ENCODE data around the gene GSTP1.
"Not testable (repeated sequence)": the region's sequence is repeated elsewhere in the genome, so short reads cannot be mapped to it uniquely, and the experiment has no call there.

GSTP1 gene

DNA sequence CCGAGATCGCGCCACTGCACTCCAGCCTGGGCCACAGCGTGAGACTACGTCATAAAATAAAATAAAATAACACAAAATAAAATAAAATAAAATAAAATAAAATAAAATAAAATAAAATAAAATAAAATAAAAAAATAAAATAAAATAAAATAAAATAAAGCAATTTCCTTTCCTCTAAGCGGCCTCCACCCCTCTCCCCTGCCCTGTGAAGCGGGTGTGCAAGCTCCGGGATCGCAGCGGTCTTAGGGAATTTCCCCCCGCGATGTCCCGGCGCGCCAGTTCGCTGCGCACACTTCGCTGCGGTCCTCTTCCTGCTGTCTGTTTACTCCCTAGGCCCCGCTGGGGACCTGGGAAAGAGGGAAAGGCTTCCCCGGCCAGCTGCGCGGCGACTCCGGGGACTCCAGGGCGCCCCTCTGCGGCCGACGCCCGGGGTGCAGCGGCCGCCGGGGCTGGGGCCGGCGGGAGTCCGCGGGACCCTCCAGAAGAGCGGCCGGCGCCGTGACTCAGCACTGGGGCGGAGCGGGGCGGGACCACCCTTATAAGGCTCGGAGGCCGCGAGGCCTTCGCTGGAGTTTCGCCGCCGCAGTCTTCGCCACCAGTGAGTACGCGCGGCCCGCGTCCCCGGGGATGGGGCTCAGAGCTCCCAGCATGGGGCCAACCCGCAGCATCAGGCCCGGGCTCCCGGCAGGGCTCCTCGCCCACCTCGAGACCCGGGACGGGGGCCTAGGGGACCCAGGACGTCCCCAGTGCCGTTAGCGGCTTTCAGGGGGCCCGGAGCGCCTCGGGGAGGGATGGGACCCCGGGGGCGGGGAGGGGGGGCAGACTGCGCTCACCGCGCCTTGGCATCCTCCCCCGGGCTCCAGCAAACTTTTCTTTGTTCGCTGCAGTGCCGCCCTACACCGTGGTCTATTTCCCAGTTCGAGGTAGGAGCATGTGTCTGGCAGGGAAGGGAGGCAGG is at the start of gene GSTP1:
Gene GSTP1, plus strand, starts transcription at position 566 of the 958 bp plus-strand sequence. Its CDS starts 32 bp downstream, at position 598.
- DNase-seq, result peak; percentile 92

DNA sequence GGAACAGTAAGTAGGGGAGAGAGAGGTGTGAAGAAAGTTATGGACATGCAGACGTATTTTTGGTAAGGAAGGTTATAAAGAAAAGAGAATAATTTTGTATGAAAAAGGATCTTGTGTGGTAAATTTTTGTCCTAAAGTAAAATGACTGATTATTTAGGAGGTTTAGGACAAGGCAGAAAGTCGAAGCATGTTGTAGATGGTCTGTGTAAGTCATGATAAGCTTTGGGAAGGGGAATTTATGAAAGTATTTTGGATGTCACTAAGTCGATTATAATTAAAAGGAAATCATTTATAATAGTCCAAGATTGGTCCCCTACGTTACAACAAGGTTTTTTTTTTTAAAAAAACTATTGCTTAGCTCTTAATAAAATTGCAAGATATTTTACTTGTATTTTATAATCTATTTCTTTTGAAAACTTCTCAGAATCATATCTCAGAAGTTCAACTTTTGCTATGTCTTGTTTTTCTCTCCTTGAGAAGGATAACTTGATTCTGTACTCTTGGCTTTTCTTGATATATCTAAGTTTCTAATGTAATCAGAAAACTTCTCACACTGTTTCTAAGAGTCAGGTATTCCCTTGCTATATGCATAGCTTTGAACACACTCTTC is 49.4 kb upstream of the GSTP1 start:
- no peak for DNase-seq

DNA sequence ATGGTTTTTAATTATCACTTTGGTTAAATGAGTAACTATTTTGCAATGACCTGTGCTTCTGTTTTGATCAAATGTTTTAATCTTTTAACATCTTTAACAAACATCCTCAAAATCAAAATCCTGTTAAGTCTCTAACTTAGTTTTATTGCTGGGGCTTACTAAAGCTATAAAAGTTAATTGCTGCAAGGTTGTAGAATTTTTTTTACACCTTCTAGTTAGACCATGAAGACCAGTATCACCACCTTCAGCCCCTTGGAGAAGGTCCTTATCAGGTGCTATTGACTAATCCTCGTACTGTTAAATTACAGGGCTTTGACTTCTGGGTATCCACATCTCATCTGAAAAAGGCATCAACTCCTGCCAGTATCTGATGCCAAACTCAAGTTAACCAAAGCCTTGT is 48.1 kb upstream of the GSTP1 start:
- no peak for DNase-seq

DNA sequence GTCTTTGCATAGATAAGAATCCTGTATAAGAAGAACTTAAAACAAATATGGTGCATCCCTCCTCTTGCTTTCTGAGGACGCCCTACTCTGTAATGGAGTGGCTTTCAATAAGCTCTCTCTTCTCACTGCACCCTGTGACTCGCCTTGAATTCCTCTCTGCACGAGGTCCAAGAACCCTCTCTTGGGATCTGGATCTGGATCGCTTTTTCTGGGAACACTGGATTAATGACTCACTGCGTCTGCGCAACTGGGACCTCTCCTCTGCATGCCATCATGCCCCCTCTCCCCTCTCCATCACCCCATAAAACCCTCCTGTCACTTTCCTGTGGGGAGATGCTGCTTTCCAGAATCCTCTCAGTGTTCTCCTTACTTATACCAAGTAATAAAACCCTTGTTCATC is 45.3 kb upstream of the GSTP1 start:
- no peak for DNase-seq

DNA sequence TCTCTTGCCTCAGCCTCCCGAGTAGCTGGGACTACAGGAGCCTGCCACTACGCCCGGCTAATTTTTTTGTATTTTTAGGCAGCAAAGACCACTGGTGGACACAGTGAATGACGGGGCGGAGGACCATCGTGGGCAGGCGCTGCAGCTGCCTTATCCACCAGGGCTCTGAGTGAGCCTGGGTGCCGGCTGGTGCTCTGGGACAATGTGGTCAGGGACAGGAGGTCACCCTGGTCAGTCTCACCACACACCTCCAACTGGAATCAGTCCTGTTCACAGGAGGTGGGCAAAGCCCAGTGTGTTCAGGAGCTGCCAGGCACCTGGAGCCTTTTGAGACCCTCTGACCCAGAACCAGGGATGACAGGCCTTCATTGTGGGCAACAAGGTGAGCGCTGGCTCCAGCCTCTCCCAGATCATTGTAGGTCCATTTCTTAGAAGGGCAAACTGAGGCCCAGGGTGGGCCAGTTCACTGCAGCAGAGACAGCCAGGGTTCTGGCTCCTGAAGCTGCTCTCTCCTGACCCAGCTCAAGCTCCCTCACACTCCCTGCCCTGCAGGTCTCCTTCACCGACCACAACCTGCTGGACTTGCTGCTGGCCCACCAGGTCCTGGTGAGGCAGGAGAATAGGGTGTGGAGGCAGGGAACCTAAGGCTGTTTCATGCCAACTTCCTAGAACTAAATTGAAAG is 44.6 kb upstream of the GSTP1 start:
- DNase-seq, result no peak

DNA sequence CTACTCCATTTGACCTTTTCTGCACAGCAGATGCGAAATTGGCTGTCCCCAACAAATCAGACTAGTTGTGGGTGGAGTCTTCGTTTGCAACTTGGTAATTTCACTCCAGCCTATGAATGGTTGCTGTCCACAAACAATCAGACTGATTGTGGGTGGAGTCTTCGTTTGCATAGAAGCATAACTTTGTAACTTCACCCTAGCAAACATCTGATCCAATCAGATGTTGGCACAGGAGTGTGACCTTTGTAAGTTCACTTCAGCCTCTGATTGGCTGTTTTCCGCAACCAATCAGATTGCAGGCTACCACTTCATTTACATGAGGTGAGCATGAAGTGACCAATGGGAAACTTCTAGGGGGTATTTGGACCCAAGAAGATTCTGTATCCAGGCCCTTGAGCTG is 44.1 kb upstream of the GSTP1 start:
- DNase-seq, result no peak

DNA sequence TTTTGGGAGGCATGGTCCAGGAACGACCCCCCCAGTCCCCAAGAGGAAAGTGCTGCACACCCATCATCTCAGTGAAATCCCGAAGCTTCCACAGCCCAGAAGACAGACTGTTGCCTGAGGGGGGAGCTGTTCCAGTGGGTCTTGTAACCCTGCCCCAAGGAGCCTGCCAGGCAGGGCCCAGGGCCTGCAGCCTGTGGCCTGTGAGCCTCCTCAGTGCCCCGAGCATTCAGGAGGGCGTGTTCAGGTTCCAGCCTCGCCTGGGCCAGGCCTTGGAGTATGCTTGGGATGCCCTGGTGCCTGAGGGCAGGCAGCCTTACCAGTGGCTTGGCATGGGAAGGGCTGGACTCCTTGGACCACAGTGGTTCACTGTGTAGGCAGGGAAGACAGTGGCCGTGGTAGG is 42.4 kb upstream of the GSTP1 start:
- no peak for DNase-seq

DNA sequence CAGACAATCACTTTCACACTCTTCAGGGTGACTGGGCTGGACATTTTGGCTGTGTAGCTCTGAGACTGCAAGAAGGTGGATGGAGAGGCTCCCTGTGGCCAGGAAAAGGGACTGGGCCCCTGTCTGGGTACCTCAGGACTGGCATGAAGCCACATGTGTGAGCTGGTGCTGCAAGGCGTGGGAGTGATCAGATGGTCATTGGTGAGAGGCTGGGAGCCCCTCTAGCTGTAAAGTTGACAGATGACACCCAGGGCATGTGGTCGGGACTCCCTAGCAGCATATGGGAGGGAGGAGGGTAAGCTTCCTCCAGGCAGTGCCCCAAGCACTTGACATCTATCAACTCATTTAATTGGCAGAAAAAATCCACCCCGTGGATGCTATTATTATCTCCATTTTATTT is 41.4 kb upstream of the GSTP1 start:
- no peak for DNase-seq

DNA sequence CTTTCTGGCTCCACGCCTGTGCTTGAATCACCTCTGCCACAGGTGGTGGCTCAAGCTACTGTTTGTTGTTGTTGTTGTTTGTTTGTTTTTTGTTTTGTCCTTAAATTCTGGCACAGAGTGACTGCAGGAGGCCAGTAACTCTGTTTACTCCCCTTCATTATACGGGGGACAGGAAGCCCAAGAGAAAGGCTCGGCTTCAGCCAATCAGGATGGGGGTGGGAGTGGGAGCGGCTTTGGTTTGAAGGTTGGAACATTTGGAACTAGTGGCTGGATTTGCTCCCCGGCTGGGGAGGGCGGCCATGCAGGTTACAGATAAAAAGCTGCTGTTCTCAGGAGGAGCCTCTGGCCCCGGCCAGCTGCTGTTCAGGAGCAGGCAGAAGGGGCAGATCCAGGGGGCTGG is 40.6 kb upstream of the GSTP1 start:
- DNase-seq, result no peak

DNA sequence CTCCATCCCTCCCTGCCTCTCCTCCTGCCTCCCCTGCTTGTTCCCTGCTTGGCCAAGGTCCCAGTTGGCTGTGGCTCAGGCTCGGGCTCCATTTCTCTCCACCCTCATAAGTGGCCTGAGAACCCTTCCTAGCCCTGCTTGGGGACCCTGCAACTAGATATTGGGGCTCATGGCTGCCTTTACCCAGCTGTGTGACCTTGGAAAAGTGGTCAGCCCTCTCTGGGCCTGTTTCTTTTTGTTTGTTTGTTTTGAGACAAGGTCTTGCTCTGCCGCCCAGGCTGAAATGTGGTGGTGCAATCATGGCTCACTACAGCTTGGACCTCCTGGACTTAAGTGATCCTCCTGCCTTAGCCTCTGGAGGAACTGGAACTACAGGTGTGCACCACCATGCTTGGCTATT is 40.0 kb upstream of the GSTP1 start:
- DNase-seq, result no peak

DNA sequence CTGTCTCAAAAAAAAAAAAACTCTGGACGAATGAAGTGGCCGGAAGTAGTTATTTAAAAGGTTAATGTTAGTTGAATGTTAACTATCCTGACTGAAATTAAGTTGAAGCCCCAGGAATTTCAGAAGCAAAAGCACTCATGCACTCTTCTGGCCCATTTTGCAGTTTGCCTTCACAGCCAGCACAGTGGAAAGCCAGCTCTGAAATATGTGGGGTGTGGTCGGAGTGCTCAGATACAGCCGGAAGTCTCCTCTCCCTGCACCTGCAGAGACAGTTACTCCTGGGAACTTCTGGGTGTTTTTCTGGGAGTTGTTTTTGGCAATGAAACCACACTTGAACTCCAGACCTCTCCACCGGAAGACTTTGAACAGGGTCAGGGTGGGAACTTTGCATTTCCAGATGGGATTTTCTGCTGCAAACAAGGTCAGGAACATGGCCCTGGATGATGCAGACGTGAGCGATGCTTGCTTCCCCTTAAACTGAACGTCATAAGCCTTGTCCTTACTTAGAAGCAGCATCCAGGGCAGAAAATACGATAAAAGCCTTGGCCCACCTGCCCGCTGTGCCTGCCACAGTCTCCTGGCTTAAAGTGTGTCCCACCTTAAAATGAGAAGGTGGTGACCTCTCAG is 38.9 kb upstream of the GSTP1 start:
- DNase-seq, result no peak

DNA sequence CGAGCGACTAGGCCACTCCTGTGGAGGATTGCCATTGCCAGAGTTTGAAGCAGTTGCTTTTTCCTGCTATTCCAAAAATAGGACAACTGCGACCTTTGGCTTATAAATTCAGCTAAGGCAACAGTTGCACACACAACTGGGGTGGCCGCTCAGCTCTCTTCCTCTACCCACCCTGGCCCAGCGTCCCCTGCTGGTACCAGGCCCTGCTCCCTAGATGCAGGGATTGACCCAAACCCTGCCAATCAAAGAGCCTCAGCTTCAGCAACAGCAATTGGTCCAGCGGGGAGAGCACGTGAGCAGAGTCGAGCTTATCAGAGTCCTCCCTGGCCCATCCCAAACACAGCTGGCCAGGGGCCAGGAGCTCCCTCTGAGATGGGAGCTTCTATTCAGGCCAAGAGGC is 38.3 kb upstream of the GSTP1 start:
- no peak for DNase-seq

DNA sequence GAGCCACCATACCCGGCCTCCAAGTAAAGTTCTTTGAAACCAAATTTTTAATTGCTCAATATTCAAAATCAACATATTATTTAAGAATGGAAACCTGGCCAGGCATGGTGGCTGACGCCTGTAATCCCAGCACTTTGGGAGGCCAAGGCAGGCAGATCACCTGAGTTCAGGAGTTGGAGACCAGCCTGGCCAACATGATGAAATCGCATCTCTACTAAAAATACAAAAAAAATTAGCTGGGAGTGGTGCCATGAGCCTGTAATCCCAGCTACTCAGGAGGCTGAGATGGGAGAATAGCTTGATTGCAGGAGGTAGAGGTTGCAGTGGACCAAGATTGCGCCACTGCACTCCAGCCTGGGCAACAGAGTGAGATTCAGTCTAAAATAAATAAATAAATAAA is 35.5 kb upstream of the GSTP1 start:
- not testable (repeated sequence) for DNase-seq

DNA sequence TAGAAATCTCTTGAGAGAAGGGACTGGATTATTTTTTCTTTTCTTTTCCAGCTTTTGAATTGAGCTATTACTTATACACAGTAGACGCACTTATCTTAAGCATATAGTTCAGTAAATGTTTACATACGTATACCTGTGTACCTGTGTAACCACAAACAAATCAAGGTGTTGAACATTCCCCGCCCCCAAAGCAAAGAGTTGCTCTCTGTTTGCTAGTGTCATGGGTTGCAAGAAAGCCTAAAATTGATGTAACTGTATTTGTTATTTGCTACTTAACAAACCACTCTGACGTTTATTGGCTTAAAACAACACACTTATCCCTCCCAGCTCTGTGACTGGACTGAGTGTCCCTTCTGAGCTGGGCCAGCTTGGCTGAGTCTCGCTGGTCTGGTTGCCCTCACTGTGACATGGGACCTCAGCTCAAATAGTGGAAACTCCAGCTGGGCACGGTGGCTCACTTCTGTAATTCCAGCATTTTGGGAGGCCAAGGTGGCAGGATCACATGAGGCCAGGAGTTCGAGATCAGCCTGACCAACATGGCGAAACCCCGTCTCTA is 35.0 kb upstream of the GSTP1 start:
- DNase-seq, result no peak

DNA sequence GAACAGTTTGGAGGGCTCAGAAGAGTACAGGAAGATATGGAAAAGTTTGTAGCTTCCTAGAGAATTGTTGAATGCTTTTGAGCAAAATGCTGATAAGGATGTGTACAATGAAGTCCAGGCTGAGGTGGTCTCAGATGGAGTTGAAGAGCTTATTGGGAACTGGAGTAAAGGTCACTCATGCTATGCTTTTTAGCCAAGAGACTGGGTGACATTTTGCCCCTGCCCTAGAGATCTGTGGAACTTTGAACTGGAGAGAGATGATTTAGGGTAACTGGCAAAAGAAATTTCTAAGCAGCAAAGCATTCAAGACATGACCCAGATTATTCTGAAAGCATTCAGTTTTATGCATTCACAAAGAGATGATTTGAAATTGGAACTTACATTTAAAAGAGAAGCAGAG is 32.5 kb upstream of the GSTP1 start:
- DNase-seq, result no peak

DNA sequence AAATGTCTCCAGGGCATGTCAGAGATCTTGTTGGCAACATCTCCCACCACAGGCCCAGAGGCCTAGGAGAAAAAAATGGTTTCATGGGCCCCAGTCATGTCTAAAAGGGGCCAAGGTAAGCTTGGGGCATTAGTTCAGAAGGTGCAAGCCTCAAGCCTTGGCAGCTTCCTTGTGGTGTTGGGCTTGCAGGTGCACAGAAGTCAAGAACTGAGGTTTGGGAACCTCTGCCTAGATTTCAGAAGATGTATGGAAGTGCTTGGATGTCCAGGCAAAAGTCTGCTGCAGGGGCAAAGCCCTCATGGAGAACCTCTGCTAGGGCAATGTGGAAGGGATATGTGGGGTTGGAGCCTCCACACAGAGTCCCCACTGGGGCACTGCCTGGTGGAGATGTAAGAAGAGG is 31.9 kb upstream of the GSTP1 start:
- not testable (repeated sequence) for DNase-seq

DNA sequence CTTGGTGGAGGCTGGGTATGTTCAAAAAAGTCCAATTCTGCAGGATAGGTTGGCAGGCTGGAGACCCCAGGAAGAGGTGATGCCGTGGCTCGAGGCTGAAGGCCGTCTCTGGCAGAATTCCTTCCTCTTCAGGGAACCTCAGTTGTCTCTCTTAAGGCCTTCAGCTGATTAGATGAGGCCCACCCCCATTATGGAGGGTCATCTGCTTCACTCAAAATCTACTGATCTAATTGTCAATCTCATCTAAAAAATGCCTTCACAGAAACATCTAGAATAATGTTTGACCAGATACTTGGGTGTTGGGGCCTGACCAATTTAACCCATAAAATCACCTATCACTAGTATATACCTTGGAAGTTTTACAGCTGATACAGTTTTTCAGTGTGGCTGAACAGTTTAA is 27.4 kb upstream of the GSTP1 start:
- DNase-seq, result no peak

DNA sequence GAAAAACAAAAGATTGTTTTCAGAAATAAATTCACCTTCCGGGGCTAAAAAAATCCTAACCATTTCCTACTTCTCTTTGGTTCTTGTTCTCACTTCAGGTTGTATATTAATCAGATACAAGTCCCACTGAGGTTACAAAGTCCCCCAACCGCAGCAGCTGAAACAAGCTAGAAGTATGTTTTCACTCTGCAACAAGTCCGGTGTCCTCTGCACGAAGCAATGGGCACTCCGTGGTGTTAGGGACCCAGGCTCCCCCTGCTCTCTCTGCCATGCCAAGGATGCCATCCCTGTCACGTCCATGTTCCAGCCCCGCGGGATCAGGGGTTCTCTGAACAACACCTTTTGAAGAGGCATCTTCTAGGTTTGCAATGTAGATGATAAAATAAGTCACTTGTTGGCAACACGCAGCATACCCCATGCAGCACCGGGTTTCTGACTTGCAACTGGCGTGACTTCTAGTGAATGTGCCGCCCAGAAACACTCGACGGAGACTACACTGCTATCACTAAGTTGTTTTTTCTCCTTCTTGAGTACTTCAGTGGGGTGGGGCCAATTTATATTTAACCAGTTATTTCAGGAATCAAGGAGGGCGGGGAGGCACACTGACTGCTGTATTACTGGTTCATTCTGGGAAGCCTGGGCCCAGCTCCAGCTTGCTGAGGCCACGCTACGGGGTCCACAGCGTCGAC is 25.4 kb upstream of the GSTP1 start:
- DNase-seq, result no peak

DNA sequence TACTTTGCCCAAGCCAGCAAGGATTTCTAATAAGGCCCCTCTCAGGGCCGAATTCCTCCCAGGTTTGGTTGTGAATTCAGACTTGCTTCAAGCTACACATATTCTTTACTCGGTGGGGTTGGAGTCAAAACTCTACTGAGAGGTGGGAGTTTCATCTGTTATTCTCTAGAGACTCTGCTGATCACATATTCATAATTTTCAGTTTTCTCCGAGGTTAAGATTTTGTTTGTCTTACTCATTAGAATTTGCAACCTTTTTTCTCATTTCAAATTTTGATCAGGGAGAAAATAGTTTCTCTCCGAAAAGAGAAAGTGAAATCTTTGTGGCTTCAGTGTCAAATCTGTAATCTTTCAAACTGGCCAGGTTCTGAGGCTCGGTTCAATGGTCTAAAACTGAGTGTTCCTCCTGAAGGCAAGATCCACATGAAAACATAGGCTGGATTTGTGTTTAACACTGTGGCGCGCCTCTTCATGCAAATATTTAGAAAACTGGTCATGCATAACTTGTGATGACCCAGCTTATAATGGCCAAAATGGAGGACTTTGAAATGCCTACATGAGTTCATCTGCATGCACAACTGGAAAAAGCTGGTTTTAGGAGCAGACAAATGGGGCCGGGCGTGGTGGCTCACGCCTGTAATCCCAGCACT is 21.5 kb upstream of the GSTP1 start:
- DNase-seq, result no peak

DNA sequence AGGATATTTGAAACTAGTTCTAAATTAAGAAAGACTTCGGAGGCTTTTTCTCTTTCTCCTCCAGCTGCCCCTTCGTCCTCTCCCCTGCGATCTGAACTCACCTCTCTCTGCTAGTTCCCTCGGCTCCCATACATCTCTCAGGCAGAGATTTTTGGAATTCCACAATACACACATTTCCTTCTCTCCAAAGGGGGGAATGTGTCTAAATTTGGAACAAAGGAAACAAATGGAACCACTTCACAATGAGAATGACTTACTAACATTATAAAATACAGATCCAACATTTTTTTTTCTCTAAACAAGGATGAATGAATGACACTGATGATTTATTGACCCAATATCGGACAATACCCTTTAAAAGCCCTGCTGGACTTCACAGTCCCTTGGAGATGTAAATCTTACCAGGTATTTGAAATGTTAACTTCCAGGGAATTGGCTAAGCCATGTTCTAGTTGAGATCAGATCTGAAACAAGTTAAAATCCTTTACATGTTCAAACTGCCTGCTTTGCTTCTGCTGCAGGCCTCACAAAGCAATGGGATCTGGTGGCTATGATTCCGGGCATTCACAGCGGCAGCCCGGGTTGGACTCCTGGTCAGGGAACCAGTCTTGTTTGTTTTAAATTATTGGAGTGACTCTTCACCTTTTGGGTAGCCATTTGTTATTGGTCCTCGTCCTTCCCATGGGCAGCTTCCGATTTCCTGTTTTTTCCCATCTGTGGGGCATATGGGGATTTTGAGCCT is 20.5 kb upstream of the GSTP1 start:
- DNase-seq, result no peak

DNA sequence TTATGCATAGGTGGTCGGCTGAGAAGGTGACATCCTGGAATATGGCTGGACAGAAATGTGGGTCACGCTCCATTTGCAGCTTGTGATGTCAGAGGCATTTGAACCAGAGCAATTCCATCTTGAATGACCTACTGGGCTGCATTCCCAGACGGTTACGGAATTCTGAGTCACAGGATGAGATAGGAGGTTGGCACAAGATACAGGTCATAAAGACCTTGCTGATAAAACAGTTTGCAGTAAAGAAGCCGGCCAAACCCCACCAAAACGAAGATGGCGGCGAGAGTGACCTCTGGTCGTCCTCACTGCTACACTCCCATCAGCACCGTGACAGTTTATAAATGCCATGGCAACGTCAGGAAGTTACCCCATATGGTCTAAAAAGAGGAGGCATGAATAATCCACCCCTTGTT is 19.9 kb upstream of the GSTP1 start:
- DNase-seq, result not testable (repeated sequence)
